Measurements from ENCODE around the gene SAMD4A. TPM values are rescaled to one million over a fixed set of nuclear protein-coding genes. Genes with fewer than 3 reads are reported as not detected.

Gene SAMD4A
- total RNA-seq, 2 experiments from 2014 or later: 3.6 to 3.9 TPM

- Mint-ChIP-seq H3K4me1 (ENCODE audit: low read depth) (no peaks in the 10 kb centered on the region), H3K4me3 (no peak overlapping the region), H3K9me3 (ENCODE audit: insufficient read depth) (no peaks in the 10 kb centered on the region), H3K27me3 (ENCODE audit: low read depth) (peaks cover 10% of the 10 kb centered on the region), H3K36me3 (ENCODE audit: low read depth) (peaks cover 3% of the 10 kb centered on the region), H3K27ac (no peak overlapping the region)
- DNase-seq (no peak), ATAC-seq (no peak)
- ChIA-PET CTCF (no interaction called here), POLR2A (interaction anchor here (0.9 kb wide), 1 partner anchor 199 kb away, joined by 3 read pairs; no protein-coding TSS in a partner anchor)
Observed at GRCh38 chr14:54584097-54584496, 17.2 kb downstream of the SAMD4A start.

- H3K4me1 Mint-ChIP-seq (ENCODE audit: low read depth): no peaks in the 10 kb centered on the region
- DNase-seq (no peak), ATAC-seq (no peak)
- POLR2A ChIA-PET: no interaction called here
- no peaks in the 10 kb centered on the region for H3K9me3 Mint-ChIP-seq (ENCODE audit: insufficient read depth)
- CTCF ChIA-PET: no interaction called here
- H3K4me3 Mint-ChIP-seq: no peak overlapping the region
- peaks cover 3% of the 10 kb centered on the region for H3K36me3 Mint-ChIP-seq (ENCODE audit: low read depth)
- peaks cover 13% of the 10 kb centered on the region for H3K27me3 Mint-ChIP-seq (ENCODE audit: low read depth)
- no peak overlapping the region for H3K27ac Mint-ChIP-seq
Observed at GRCh38 chr14:54585214-54585613, 18.3 kb downstream of the SAMD4A start.

- peaks cover 4% of the 10 kb centered on the region for H3K4me1 Mint-ChIP-seq (ENCODE audit: low read depth)
- H3K9me3 Mint-ChIP-seq (ENCODE audit: insufficient read depth): no peaks in the 10 kb centered on the region
- ChIA-PET POLR2A (no interaction called here), CTCF (no interaction called here)
- H3K27me3 Mint-ChIP-seq (ENCODE audit: low read depth): peaks cover 21% of the 10 kb centered on the region
- H3K27ac Mint-ChIP-seq: no peak overlapping the region
- H3K4me3 Mint-ChIP-seq: no peak overlapping the region
- H3K36me3 Mint-ChIP-seq (ENCODE audit: low read depth): peaks cover 3% of the 10 kb centered on the region
- DNase-seq (no peak), ATAC-seq (no peak)
Observed at GRCh38 chr14:54589076-54589475, 22.1 kb downstream of the SAMD4A start.

- peaks cover 21% of the 10 kb centered on the region for H3K27me3 Mint-ChIP-seq (ENCODE audit: low read depth)
Observed at GRCh38 chr14:54589843-54590242, 22.9 kb downstream of the SAMD4A start.

GRCh38 chr14:54590481-54590880 is 23.6 kb downstream of the SAMD4A start:
- peaks cover 3% of the 10 kb centered on the region for H3K36me3 Mint-ChIP-seq (ENCODE audit: low read depth)
- no peak overlapping the region for H3K27ac Mint-ChIP-seq
- ChIA-PET POLR2A (interaction anchor here (0.8 kb wide), 1 partner anchor 101 kb away, joined by 3 read pairs; no protein-coding TSS in a partner anchor), CTCF (no interaction called here)
- no peak overlapping the region for H3K4me3 Mint-ChIP-seq
- no peaks in the 10 kb centered on the region for H3K9me3 Mint-ChIP-seq (ENCODE audit: insufficient read depth)
- peaks cover 7% of the 10 kb centered on the region for H3K4me1 Mint-ChIP-seq (ENCODE audit: low read depth)
- ATAC-seq (no peak), DNase-seq (no peak)
- peaks cover 23% of the 10 kb centered on the region for H3K27me3 Mint-ChIP-seq (ENCODE audit: low read depth)

More at GRCh38 chr14:54589843-54590242, 22.9 kb downstream of the SAMD4A start:
- no peaks in the 10 kb centered on the region for H3K9me3 Mint-ChIP-seq (ENCODE audit: insufficient read depth)
- no peak overlapping the region for H3K4me3 Mint-ChIP-seq
- CTCF ChIA-PET: no interaction called here
- POLR2A ChIA-PET: no interaction called here
- DNase-seq (no peak), ATAC-seq (no peak)
- peaks cover 3% of the 10 kb centered on the region for H3K36me3 Mint-ChIP-seq (ENCODE audit: low read depth)
- H3K27ac Mint-ChIP-seq: no peak overlapping the region
- peaks cover 7% of the 10 kb centered on the region for H3K4me1 Mint-ChIP-seq (ENCODE audit: low read depth)

GRCh38 chr14:54591461-54591860 is 24.5 kb downstream of the SAMD4A start:
- Mint-ChIP-seq H3K27me3 (ENCODE audit: low read depth) (peaks cover 17% of the 10 kb centered on the region), H3K27ac (no peak overlapping the region), H3K9me3 (ENCODE audit: insufficient read depth) (no peaks in the 10 kb centered on the region), H3K4me1 (ENCODE audit: low read depth) (peaks cover 7% of the 10 kb centered on the region), H3K36me3 (ENCODE audit: low read depth) (peaks cover under 1% of the 10 kb centered on the region), H3K4me3 (no peak overlapping the region)
- DNase-seq (no peak), ATAC-seq (no peak)
- POLR2A ChIA-PET: no interaction called here
- CTCF ChIA-PET: interaction anchor here (1.1 kb wide), 1 partner anchor 100 kb away, joined by 4 read pairs; no protein-coding TSS in a partner anchor

GRCh38 chr14:54591866-54592265 is 24.9 kb downstream of the SAMD4A start:
- CTCF ChIA-PET: interaction anchor here (1.1 kb wide), 1 partner anchor 100 kb away, joined by 4 read pairs; no protein-coding TSS in a partner anchor
- H3K27me3 Mint-ChIP-seq (ENCODE audit: low read depth): peaks cover 15% of the 10 kb centered on the region

GRCh38 chr14:54593860-54594259 is 26.9 kb downstream of the SAMD4A start:
- POLR2A ChIA-PET: no interaction called here
- Mint-ChIP-seq H3K27ac (no peak overlapping the region), H3K27me3 (ENCODE audit: low read depth) (peaks cover 13% of the 10 kb centered on the region), H3K9me3 (ENCODE audit: insufficient read depth) (no peaks in the 10 kb centered on the region), H3K36me3 (ENCODE audit: low read depth) (no peaks in the 10 kb centered on the region), H3K4me3 (no peak overlapping the region), H3K4me1 (ENCODE audit: low read depth) (peaks cover 7% of the 10 kb centered on the region)
- DNase-seq: no peak
- ATAC-seq: no peak
- CTCF ChIA-PET: interaction anchor here (0.9 to 1.3 kb wide), 4 partner anchors 28 to 179 kb away, joined by 3 to 6 read pairs (median 3); no protein-coding TSS in a partner anchor

More at GRCh38 chr14:54591866-54592265, 24.9 kb downstream of the SAMD4A start:
- H3K9me3 Mint-ChIP-seq (ENCODE audit: insufficient read depth): no peaks in the 10 kb centered on the region
- peaks cover 7% of the 10 kb centered on the region for H3K4me1 Mint-ChIP-seq (ENCODE audit: low read depth)
- no peak overlapping the region for H3K27ac Mint-ChIP-seq
- no peak for ATAC-seq
- POLR2A ChIA-PET: no interaction called here
- no peak overlapping the region for H3K4me3 Mint-ChIP-seq
- no peak for DNase-seq
- no peaks in the 10 kb centered on the region for H3K36me3 Mint-ChIP-seq (ENCODE audit: low read depth)

GRCh38 chr14:54594537-54594936 is 27.6 kb downstream of the SAMD4A start:
- Mint-ChIP-seq H3K4me1 (ENCODE audit: low read depth) (peaks cover 7% of the 10 kb centered on the region), H3K27me3 (ENCODE audit: low read depth) (peaks cover 10% of the 10 kb centered on the region), H3K9me3 (ENCODE audit: insufficient read depth) (no peaks in the 10 kb centered on the region), H3K36me3 (ENCODE audit: low read depth) (no peaks in the 10 kb centered on the region), H3K27ac (no peak overlapping the region), H3K4me3 (no peak overlapping the region)
- ChIA-PET POLR2A (no interaction called here), CTCF (interaction anchor here (1.1 to 1.3 kb wide), 2 partner anchors 28 to 179 kb away, joined by 3 to 6 read pairs; no protein-coding TSS in a partner anchor)
- ATAC-seq (no peak), DNase-seq (no peak)

GRCh38 chr14:54597795-54598443 is 31.0 kb downstream of the SAMD4A start:
- Mint-ChIP-seq H3K4me3 (no peak overlapping the region), H3K27ac (no peak overlapping the region), H3K4me1 (ENCODE audit: low read depth) (peaks cover 7% of the 10 kb centered on the region), H3K27me3 (ENCODE audit: low read depth) (peaks cover 5% of the 10 kb centered on the region), H3K9me3 (ENCODE audit: insufficient read depth) (no peaks in the 10 kb centered on the region), H3K36me3 (ENCODE audit: low read depth) (no peaks in the 10 kb centered on the region)
- ChIA-PET POLR2A (no interaction called here), CTCF (interaction anchor here (1.0 kb wide), 1 partner anchor 30 kb away, joined by 3 read pairs; no protein-coding TSS in a partner anchor)
- DNase-seq (no peak), ATAC-seq (no peak)

GRCh38 chr14:54599966-54600716 is 33.2 kb downstream of the SAMD4A start:
- Mint-ChIP-seq H3K4me3 (no peak overlapping the region), H3K4me1 (ENCODE audit: low read depth) (no peaks in the 10 kb centered on the region), H3K27me3 (ENCODE audit: low read depth) (peaks cover 2% of the 10 kb centered on the region), H3K27ac (no peak overlapping the region), H3K9me3 (ENCODE audit: insufficient read depth) (no peaks in the 10 kb centered on the region), H3K36me3 (ENCODE audit: low read depth) (no peaks in the 10 kb centered on the region)
- DNase-seq (no peak), ATAC-seq (no peak)
- ChIA-PET POLR2A (interaction anchor here (0.6 kb wide), 1 partner anchor 62 kb away, joined by 4 read pairs; no protein-coding TSS in a partner anchor), CTCF (interaction anchor here (1.0 to 1.4 kb wide), 2 partner anchors 43 to 174 kb away, joined by 4 read pairs; no protein-coding TSS in a partner anchor)

GRCh38 chr14:54600717-54601109 is 33.8 kb downstream of the SAMD4A start:
- H3K4me3 Mint-ChIP-seq: no peak overlapping the region
- POLR2A ChIA-PET: no interaction called here

More at GRCh38 chr14:54600717-54601109, 33.8 kb downstream of the SAMD4A start:
- DNase-seq: no peak
- H3K27me3 Mint-ChIP-seq (ENCODE audit: low read depth): peaks cover 2% of the 10 kb centered on the region
- no peaks in the 10 kb centered on the region for H3K4me1 Mint-ChIP-seq (ENCODE audit: low read depth)
- H3K9me3 Mint-ChIP-seq (ENCODE audit: insufficient read depth): no peaks in the 10 kb centered on the region
- H3K36me3 Mint-ChIP-seq (ENCODE audit: low read depth): no peaks in the 10 kb centered on the region
- no peak for ATAC-seq
- CTCF ChIA-PET: interaction anchor here (1.0 to 1.4 kb wide), 2 partner anchors 42 to 173 kb away, joined by 4 read pairs; no protein-coding TSS in a partner anchor
- H3K27ac Mint-ChIP-seq: no peak overlapping the region

All from activated CD8-positive, alpha-beta T cell treated with anti-CD3 and anti-CD28 coated beads, Interleukin-2, amount 10 ng/mL, durations not matched to agents 7 days and 5 days (primary cell).